HepG2 (cell line): ENCODE data around the gene RAB35. TPM values are rescaled to one million over a fixed set of nuclear protein-coding genes. Genes with fewer than 3 reads are reported as not detected.

Source experiments
- ATAC-seq: fragments of 200-7000 bp; cut with Tn5 transposase; 3 replicates; pipeline ENCODE4 v1.9.1; 2020; ENCODE audit warnings: mild to moderate bottlenecking, moderate library complexity
- BruUV-seq: library from RNA; stranded (reverse); fragments of 400-500 nt; replicated peaks from 2 replicates; lab custom pipeline; 2021; lab: Mats Ljungman, UMichigan
- CTCF ChIA-PET: fragments of 300-600 bp; formaldehyde crosslinking; extraction: SDS; loops from one replicate; lab custom pipeline; 2021; ENCODE audit warnings: low total read pairs, inconsistent platforms, low intra/inter-chr PET ratio; lab: Yijun Ruan, JAX
- POLR2A ChIA-PET: fragments of 350-600 bp; sonication (Branson Sonifier 250); formaldehyde crosslinking; loops from one replicate; lab custom pipeline; 2020; ENCODE audit warnings: antibody characterized with exemption, inconsistent platforms; lab: Yijun Ruan, JAX
- DNase-seq: peaks from one replicate; pipeline ENCODE4 v3.0.0-alpha.2; 2015; ENCODE audit warnings: low spot score
- FAIRE-seq: peaks from 3 replicates; lab custom pipeline; 2011; peaks lifted over from hg19 to GRCh38; lab: Jason Lieb, UNC
- H2AFZ ChIP-seq: one replicate; pipeline ENCODE4 v1.6.1; 2011; ENCODE audit warnings: low read length, inconsistent platforms
- H3K27ac ChIP-seq: fragments of 300-600 bp; 3 replicates; pipeline ENCODE4 v1.8.0; 2011; ENCODE audit warnings: mixed run types, mild to moderate bottlenecking, mixed read lengths, low read length, inconsistent platforms; ENCODE audit not compliant: insufficient read depth; ENCODE audit errors: extremely low read length
- H3K27me3 ChIP-seq, 2 experiments: fragments of 200-600 bp in 1 of 2; 2 replicates in 1 of 2; 3 replicates in 1 of 2; pipeline versions ENCODE4 v1.6.0 to v1.8.0; 2011; ENCODE audit warnings: low read length in 2 of 2, mild to moderate bottlenecking in 2 of 2, moderate library complexity in 2 of 2, inconsistent platforms in 1 of 2; ENCODE audit not compliant: insufficient read depth in 2 of 2, control insufficient read depth in 1 of 2
- H3K36me3 ChIP-seq, 2 experiments: fragments of 200-600 bp in 1 of 2; replicated peaks in 1 of 2; 2 replicates in 1 of 2; 3 replicates in 1 of 2; pipeline versions ENCODE4 v1.5.1 to v1.8.0; 2011; ENCODE audit warnings: low read length in 2 of 2, inconsistent platforms in 1 of 2; ENCODE audit not compliant: insufficient read depth in 2 of 2, control insufficient read depth in 1 of 2
- H3K4me1 ChIP-seq: 2 replicates; pipeline ENCODE4 v1.5.1; 2012; ENCODE audit warnings: low read length, inconsistent platforms; ENCODE audit not compliant: insufficient read depth
- H3K4me2 ChIP-seq: 2 replicates; pipeline ENCODE4 v1.6.0; 2011; ENCODE audit warnings: low read depth, low read length, inconsistent platforms
- H3K4me3 ChIP-seq, 3 experiments: fragments of 200-600 bp in 1 of 3; sonication (generic), shearing (Covaris generic) in 1 of 3; replicated peaks in 1 of 3; 2 replicates each; pipeline ENCODE4 v1.5.1; 2011 to 2016; ENCODE audit warnings: low read length in 3 of 3, inconsistent platforms in 2 of 3, low read depth in 2 of 3, mild to moderate bottlenecking in 2 of 3, control low read depth in 1 of 3, mixed read lengths in 1 of 3; ENCODE audit not compliant: insufficient read depth in 1 of 3
- H3K79me2 ChIP-seq: one replicate; pipeline ENCODE4 v1.6.1; 2011; ENCODE audit warnings: low read length, inconsistent platforms; ENCODE audit not compliant: insufficient read depth
- H3K9ac ChIP-seq: 2 replicates; pipeline ENCODE4 v1.6.0; 2011; ENCODE audit warnings: mild to moderate bottlenecking, low read depth, low read length, inconsistent platforms; ENCODE audit not compliant: insufficient read depth
- H3K9me3 ChIP-seq: 2 replicates; pipeline ENCODE4 v1.5.1; 2012; ENCODE audit warnings: mild to moderate bottlenecking, low read length
- H4K20me1 ChIP-seq: 2 replicates; pipeline ENCODE4 v1.6.0; 2011; ENCODE audit warnings: inconsistent platforms, mild to moderate bottlenecking, low read length, moderate library complexity; ENCODE audit not compliant: insufficient read depth
- BRD4 ChIP-seq: sonication (generic); formaldehyde crosslinking; IDR thresholded peaks from 2 replicates; pipeline ENCODE4 v1.4.0; 2020; ENCODE audit warnings: missing genetic modification reagents
- HCFC1 ChIP-seq: fragments of 150-350 bp; IDR thresholded peaks from 2 replicates; pipeline ENCODE4 v1.6.1; 2014; ENCODE audit warnings: low read depth, low read length
- NR2C2 ChIP-seq: sonication (generic); formaldehyde crosslinking; IDR thresholded peaks from 2 replicates; pipeline ENCODE4 v1.4.0; 2020; ENCODE audit warnings: missing genetic modification reagents, mild to moderate bottlenecking, moderate library complexity, borderline replicate concordance
- RXRA ChIP-seq: sonication (generic); formaldehyde crosslinking; IDR thresholded peaks from 2 replicates; pipeline ENCODE4 v1.5.1; 2020; ENCODE audit warnings: missing genetic modification reagents
- TMF1 ChIP-seq: sonication (generic); formaldehyde crosslinking; IDR thresholded peaks from 2 replicates; pipeline ENCODE4 v1.8.1; 2022; ENCODE audit warnings: low read depth, missing genetic modification reagents
- ZNF510 ChIP-seq: sonication (generic); formaldehyde crosslinking; IDR thresholded peaks from 2 replicates; pipeline ENCODE4 v1.4.0; 2020; ENCODE audit warnings: low read depth, mild to moderate bottlenecking, missing genetic modification reagents
- ZNF572 ChIP-seq: sonication (generic); formaldehyde crosslinking; IDR thresholded peaks from 2 replicates; pipeline ENCODE4 v1.5.1; 2020; ENCODE audit warnings: mild to moderate bottlenecking, missing genetic modification reagents
- ZSCAN30 ChIP-seq: sonication (generic); formaldehyde crosslinking; IDR thresholded peaks from 2 replicates; pipeline ENCODE4 v1.5.0; 2020; ENCODE audit warnings: mild to moderate bottlenecking, missing genetic modification reagents
- WGBS: methylation state at CpG from one replicate; pipeline ENCODE4 v1.1.6; 2017; ENCODE audit warnings: low lambda C conversion rate; 5-methylcytosine and 5-hydroxymethylcytosine counted together
- in situ Hi-C: cut with HindIII; loops from 2 replicates; pipeline ENCODE4 v1.10.0; 2017; ENCODE audit warnings: low pct_unique_long_range_greater_than_20kb; ENCODE audit not compliant: extremely low pct_ligation_motif_present
- intact Hi-C: fragments of 100-400 bp; cut with micrococcal nuclease; formaldehyde crosslinking; loops from one replicate; pipeline ENCODE4 v1.10.0; 2022; ENCODE audit not compliant: unreplicated experiment
- polyA plus RNA-seq, 8 experiments: library from polyadenylated mRNA; depleted of rRNA in 3 of 8; stranded (reverse) in 7 of 8; unstranded in 1 of 8; fragments of >200 nt; fragmentation: Illumina TruSeq in 4 of 8; extraction: Trizol in 4 of 8; gene quantifications; 2 replicates each; pipeline versions ENCODE4 v1.2.1 to v1.2.3, GENCODE V29; 2011 to 2016; ENCODE audit warnings: low read depth in 4 of 8, missing spikeins in 1 of 8, mixed read lengths in 1 of 8; ENCODE audit not compliant: insufficient read depth in 1 of 8
- total RNA-seq, 5 experiments: library from RNA; depleted of rRNA; stranded (reverse); fragments of >200 nt; fragmentation: Illumina TruSeq; extraction: Trizol; gene quantifications; 2 replicates each; pipeline ENCODE4 v1.2.3, GENCODE V29; 2016; ENCODE audit warnings: low read depth in 1 of 5
- TF ChIP-seq, protein P1 (sequence below): sonication (generic); formaldehyde crosslinking; IDR thresholded peaks from 2 replicates; pipeline ENCODE4 v1.9.0; 2021; ENCODE audit warnings: missing genetic modification reagents, borderline replicate concordance
- TF ChIP-seq, protein P2 (sequence below): sonication (generic); formaldehyde crosslinking; IDR thresholded peaks from 2 replicates; pipeline ENCODE4 v1.4.0; 2020; ENCODE audit warnings: missing genetic modification reagents

Gene RAB35
- total and polyA plus RNA-seq, 2 of the 13 experiments (the other 11 are each of a cell fraction or from before 2014, with no cell fraction given): 25.2 to 29.1 TPM

DNA sequence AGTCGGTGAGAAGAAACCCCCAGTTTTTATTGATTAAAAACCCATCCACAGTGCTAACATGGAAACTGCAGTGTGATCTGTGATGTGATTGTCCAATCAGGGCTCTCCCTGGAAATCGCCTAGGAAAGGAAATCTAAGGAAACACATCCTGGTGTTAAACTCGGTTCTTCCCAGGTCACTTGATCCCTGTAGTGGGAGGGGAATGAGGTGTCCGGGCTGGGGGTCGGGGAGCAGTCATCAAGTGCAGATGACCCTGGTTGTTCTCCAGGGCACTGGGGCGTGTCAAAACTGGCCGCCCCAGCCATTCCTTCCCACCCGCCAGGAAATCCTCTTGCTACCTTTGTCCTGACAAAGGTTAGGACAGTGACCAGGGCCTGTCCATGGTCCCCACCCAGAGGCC, 20.8 kb downstream of the RAB35 start (continued):
- TF ChIP-seq, protein P1, sequence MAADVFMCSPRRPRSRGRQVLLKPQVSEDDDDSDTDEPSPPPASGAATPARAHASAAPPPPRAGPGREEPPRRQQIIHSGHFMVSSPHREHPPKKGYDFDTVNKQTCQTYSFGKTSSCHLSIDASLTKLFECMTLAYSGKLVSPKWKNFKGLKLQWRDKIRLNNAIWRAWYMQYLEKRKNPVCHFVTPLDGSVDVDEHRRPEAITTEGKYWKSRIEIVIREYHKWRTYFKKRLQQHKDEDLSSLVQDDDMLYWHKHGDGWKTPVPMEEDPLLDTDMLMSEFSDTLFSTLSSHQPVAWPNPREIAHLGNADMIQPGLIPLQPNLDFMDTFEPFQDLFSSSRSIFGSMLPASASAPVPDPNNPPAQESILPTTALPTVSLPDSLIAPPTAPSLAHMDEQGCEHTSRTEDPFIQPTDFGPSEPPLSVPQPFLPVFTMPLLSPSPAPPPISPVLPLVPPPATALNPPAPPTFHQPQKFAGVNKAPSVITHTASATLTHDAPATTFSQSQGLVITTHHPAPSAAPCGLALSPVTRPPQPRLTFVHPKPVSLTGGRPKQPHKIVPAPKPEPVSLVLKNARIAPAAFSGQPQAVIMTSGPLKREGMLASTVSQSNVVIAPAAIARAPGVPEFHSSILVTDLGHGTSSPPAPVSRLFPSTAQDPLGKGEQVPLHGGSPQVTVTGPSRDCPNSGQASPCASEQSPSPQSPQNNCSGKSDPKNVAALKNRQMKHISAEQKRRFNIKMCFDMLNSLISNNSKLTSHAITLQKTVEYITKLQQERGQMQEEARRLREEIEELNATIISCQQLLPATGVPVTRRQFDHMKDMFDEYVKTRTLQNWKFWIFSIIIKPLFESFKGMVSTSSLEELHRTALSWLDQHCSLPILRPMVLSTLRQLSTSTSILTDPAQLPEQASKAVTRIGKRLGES: no peak
- TF ChIP-seq ZNF510 (CRISPR knock-in tag): no peak
- TF ChIP-seq HCFC1: no peak
- TF ChIP-seq, all 625 proteins: peak for 0

DNA sequence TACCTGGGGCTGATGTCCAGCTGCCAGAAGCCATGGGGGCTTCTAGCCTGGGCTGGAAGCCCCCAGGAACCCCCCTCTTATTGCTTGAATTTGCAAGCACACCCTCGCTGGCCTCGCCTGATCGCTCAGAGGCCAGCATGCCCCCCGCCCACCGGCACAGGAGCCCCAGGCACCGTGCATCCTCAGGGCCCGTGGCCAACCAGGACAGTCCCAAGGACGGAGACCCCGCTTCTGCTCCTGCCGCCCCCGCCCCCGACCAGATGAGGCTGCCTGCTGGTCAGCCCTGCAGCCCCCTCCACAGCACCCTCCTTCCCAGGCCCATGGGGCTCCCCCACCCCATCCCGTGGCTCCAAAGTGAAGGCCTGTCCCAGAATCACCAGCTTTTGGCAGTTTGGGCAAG, 21.2 kb downstream of the RAB35 start:
- no peak overlapping the region for H3K27ac ChIP-seq
- H3K4me1 ChIP-seq: peaks cover 17% of the 10 kb centered on the region
- peaks cover 13 to 38% of the 10 kb centered on the region in 2 experiments; a peak in 4 of 5 replicates for H3K36me3 ChIP-seq
- no peaks in the 10 kb centered on the region; the same call in 1 of the 2 replicates for H4K20me1 ChIP-seq
- WGBS: 90% methylated on average over 1 of the region's 13 CpGs
- in situ Hi-C loops: no loop called here
- H3K4me2 ChIP-seq: no peak overlapping the region
- no TSS peak for BruUV-seq
- no peaks in the 10 kb centered on the region for H3K79me2 ChIP-seq
- H3K27me3 ChIP-seq: no peaks in the 10 kb centered on the region
- CTCF ChIA-PET: no interaction called here
- H3K9ac ChIP-seq: no peak overlapping the region
- ATAC-seq: no peak
- POLR2A ChIA-PET: no interaction called here
- H2AFZ ChIP-seq: no peak overlapping the region
- intact Hi-C loops: no loop called here
- no peaks in the 10 kb centered on the region for H3K9me3 ChIP-seq
- TF ChIP-seq BRD4 (no peak), TMF1 (CRISPR knock-in tag) (no peak), RXRA (no peak), ZSCAN30 (CRISPR knock-in tag) (no peak), NR2C2 (CRISPR knock-in tag) (no peak), ZNF572 (CRISPR knock-in tag) (no peak)
- TF ChIP-seq, protein P2, sequence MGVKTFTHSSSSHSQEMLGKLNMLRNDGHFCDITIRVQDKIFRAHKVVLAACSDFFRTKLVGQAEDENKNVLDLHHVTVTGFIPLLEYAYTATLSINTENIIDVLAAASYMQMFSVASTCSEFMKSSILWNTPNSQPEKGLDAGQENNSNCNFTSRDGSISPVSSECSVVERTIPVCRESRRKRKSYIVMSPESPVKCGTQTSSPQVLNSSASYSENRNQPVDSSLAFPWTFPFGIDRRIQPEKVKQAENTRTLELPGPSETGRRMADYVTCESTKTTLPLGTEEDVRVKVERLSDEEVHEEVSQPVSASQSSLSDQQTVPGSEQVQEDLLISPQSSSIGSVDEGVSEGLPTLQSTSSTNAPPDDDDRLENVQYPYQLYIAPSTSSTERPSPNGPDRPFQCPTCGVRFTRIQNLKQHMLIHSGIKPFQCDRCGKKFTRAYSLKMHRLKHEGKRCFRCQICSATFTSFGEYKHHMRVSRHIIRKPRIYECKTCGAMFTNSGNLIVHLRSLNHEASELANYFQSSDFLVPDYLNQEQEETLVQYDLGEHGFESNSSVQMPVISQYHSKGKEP (CRISPR knock-in tag): no peak
- TF ChIP-seq, all 625 proteins: peak for 0
- no peak overlapping the region for H3K4me3 ChIP-seq
- no peak for DNase-seq
- no peak for FAIRE-seq
